CD8-positive, alpha-beta memory T cell (primary cell): ENCODE measurements around the gene SPPL2B. TPM values are rescaled to one million over a fixed set of nuclear protein-coding genes. Genes with fewer than 3 reads are reported as not detected.

Source experiments
- CTCF ChIA-PET: fragments of 350-600 bp; sonication (Branson Sonifier 250); formaldehyde crosslinking; loops from one replicate; lab custom pipeline; 2021; ENCODE audit warnings: antibody characterized with exemption; lab: Charles Lee
- POLR2A ChIA-PET: fragments of 350-600 bp; sonication (Branson Sonifier 250); formaldehyde crosslinking; loops from one replicate; lab custom pipeline; 2021; ENCODE audit warnings: antibody characterized with exemption; lab: Charles Lee
- DNase-seq, 5 donors: peaks; one replicate each; pipeline versions ENCODE4 v3.0.0 to v3.0.0-alpha.2; 2020 to 2022; ENCODE audit warnings: mixed read lengths in 1 of 5
- H3K27ac ChIP-seq: one replicate; pipeline ENCODE4 v1.7.0; 2013; ENCODE audit warnings: low read depth, mild to moderate bottlenecking, low read length, moderate library complexity
- H3K27me3 ChIP-seq: 2 replicates; pipeline ENCODE4 v1.7.0; 2013; ENCODE audit warnings: low read length, mild to moderate bottlenecking; ENCODE audit not compliant: insufficient read depth, poor library complexity, severe bottlenecking
- H3K36me3 ChIP-seq: 2 replicates; pipeline ENCODE4 v1.7.0; 2013; ENCODE audit warnings: mild to moderate bottlenecking, low read length, moderate library complexity; ENCODE audit not compliant: insufficient read depth
- H3K4me1 ChIP-seq: 2 replicates; pipeline ENCODE4 v1.7.0; 2013; ENCODE audit warnings: mild to moderate bottlenecking, low read length, moderate library complexity; ENCODE audit not compliant: insufficient read depth
- H3K4me3 ChIP-seq: 2 replicates; pipeline ENCODE4 v1.7.0; 2013; ENCODE audit warnings: mild to moderate bottlenecking, low read length
- H3K9me3 ChIP-seq: 2 replicates; pipeline ENCODE4 v1.7.0; 2013; ENCODE audit warnings: mild to moderate bottlenecking, low read length
- H3K27ac Mint-ChIP-seq, 8 donors: one replicate each; pipeline ENCODE4 v1.8.0; 2020 to 2021; ENCODE audit warnings: mixed read lengths in 8 of 8, mild to moderate bottlenecking in 6 of 8, inconsistent platforms in 3 of 8, moderate library complexity in 3 of 8
- H3K27me3 Mint-ChIP-seq, 2 donors: one replicate each; pipeline ENCODE4 v1.8.0; 2020 to 2021; ENCODE audit warnings: mixed read lengths in 2 of 2, mild to moderate bottlenecking in 1 of 2, moderate library complexity in 1 of 2
- H3K36me3 Mint-ChIP-seq, 3 donors: one replicate each; pipeline ENCODE4 v1.8.0; 2020 to 2021; ENCODE audit warnings: mixed read lengths in 3 of 3, inconsistent platforms in 1 of 3, mild to moderate bottlenecking in 1 of 3
- H3K4me1 Mint-ChIP-seq, 3 donors: one replicate each; pipeline ENCODE4 v1.8.0; 2020 to 2021; ENCODE audit warnings: mixed read lengths in 3 of 3, inconsistent platforms in 1 of 3, mild to moderate bottlenecking in 1 of 3
- H3K4me3 Mint-ChIP-seq, 7 donors: one replicate each; pipeline ENCODE4 v1.8.0; 2020 to 2021; ENCODE audit warnings: mixed read lengths in 7 of 7, mild to moderate bottlenecking in 6 of 7, moderate library complexity in 4 of 7, inconsistent platforms in 2 of 7
- H3K9me3 Mint-ChIP-seq, 5 donors: one replicate each; pipeline ENCODE4 v1.8.0; 2020 to 2022; ENCODE audit warnings: mixed read lengths in 5 of 5, mild to moderate bottlenecking in 3 of 5, moderate library complexity in 2 of 5, inconsistent platforms in 1 of 5
- polyA plus RNA-seq: library from polyadenylated mRNA; unstranded; fragments of 300-500 nt; fragmentation: Illumina TruSeq; gene quantifications from one replicate; pipeline ENCODE4 v1.2.3, GENCODE V29; 2021
- total RNA-seq, 2 experiments: library from RNA; stranded (reverse); gene quantifications; one replicate each; pipeline ENCODE4 v1.2.3, GENCODE V29; 2021

SPPL2B gene
- total and polyA plus RNA-seq, 3 experiments from 2014 or later = 8.4 to 41.4 (median 39.0) TPM

DNA sequence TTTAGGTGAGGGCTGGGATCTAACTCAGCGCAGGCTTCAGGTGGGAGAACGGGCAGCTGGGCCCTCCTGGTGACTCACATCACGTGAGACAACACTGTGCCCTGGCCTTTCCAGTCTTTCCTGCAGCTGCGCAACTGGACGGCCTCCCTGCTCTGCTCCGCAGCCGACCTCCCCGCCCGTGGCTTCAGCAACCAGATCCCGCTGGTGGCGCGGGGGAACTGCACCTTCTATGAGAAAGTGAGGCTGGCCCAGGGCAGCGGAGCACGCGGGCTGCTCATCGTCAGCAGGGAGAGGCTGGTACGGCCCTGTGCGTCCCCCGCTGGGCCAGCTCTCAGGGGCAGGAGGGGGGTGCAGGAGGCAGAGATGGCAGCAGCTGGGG lies 8.8 kb downstream of the SPPL2B start:
- Histone ChIP-seq H3K27ac (no peak overlapping the region), H3K36me3 (no peaks in the 10 kb centered on the region), H3K4me3 (no peak overlapping the region), H3K9me3 (no peaks in the 10 kb centered on the region), H3K4me1 (peaks cover 6% of the 10 kb centered on the region), H3K27me3 (no peaks in the 10 kb centered on the region)
- no peak overlapping the region for H3K4me3 Mint-ChIP-seq
- POLR2A ChIA-PET = no interaction called here
- H3K9me3 Mint-ChIP-seq = no peaks in the 10 kb centered on the region
- H3K27me3 Mint-ChIP-seq = no peaks in the 10 kb centered on the region
- CTCF ChIA-PET = no interaction called here
- DNase-seq = no peak
- H3K4me1 Mint-ChIP-seq = peaks cover 7 to 11% (median 9%) of the 10 kb centered on the region in 3 donors
- H3K27ac Mint-ChIP-seq = no peak overlapping the region
- peaks cover 0 to 20% (median 0%) of the 10 kb centered on the region in 3 donors for H3K36me3 Mint-ChIP-seq

DNA sequence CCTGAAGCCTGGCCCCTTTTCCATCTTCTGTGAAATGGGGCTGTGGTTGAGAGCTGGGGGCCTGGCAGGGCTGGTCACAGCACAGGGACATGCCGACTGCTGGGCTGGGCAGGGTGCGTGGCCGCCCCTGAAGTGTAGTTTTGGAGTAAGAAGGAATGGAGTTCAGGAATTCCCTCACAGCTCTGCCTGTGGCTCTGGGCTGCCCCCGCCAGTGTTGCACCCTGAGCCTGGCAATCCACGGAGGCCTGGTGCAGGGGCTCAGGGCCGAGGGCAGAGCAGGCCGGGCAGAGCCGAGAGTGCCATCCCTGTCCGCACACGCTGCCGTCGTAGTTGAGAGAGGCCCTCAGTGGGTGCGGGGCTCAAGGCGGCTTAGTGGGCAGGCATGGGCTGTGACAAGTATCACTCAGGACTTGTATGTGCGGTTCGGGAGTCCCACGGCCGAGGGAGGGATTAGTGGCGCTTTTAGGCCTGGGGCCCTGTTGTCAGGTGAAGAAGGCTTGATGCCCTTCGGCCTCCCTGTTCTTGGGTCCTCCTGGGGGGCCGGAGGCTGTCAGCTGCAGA lies 9.7 kb downstream of the SPPL2B start:
- Mint-ChIP-seq H3K9me3 (no peaks in the 10 kb centered on the region), H3K27me3 (no peaks in the 10 kb centered on the region)
- CTCF ChIA-PET = no interaction called here

GRCh38 chr19:2338751-2339643 lies 10.5 kb downstream of the SPPL2B start:
- POLR2A ChIA-PET = no interaction called here
- CTCF ChIA-PET = no interaction called here
- no peaks in the 10 kb centered on the region for H3K36me3 ChIP-seq
- peak in 1 of 5 donors; percentile 46 for DNase-seq
- Mint-ChIP-seq H3K27me3 (no peaks in the 10 kb centered on the region), H3K4me1 (peaks cover 7 to 9% (median 9%) of the 10 kb centered on the region in 3 donors), H3K9me3 (no peaks in the 10 kb centered on the region), H3K36me3 (peaks cover 0 to 20% (median 0%) of the 10 kb centered on the region in 3 donors), H3K4me3 (no peak overlapping the region), H3K27ac (no peak overlapping the region)
- no peak overlapping the region for H3K27ac ChIP-seq
- H3K4me1 ChIP-seq = no peaks in the 10 kb centered on the region
- H3K27me3 ChIP-seq = no peaks in the 10 kb centered on the region
- no peaks in the 10 kb centered on the region for H3K9me3 ChIP-seq
- no peak overlapping the region for H3K4me3 ChIP-seq

More for the DNA sequence above, 9.7 kb downstream of the SPPL2B start:
- POLR2A ChIA-PET = no interaction called here
- no peaks in the 10 kb centered on the region for H3K27me3 ChIP-seq
- no peaks in the 10 kb centered on the region for H3K36me3 ChIP-seq
- no peak overlapping the region for H3K27ac ChIP-seq
- peaks cover 7 to 9% (median 9%) of the 10 kb centered on the region in 3 donors for H3K4me1 Mint-ChIP-seq
- no peak overlapping the region for H3K27ac Mint-ChIP-seq
- no peak overlapping the region for H3K4me3 ChIP-seq
- DNase-seq = no peak
- no peaks in the 10 kb centered on the region for H3K4me1 ChIP-seq
- H3K4me3 Mint-ChIP-seq = no peak overlapping the region
- peaks cover 0 to 20% (median 0%) of the 10 kb centered on the region in 3 donors for H3K36me3 Mint-ChIP-seq
- no peaks in the 10 kb centered on the region for H3K9me3 ChIP-seq

DNA sequence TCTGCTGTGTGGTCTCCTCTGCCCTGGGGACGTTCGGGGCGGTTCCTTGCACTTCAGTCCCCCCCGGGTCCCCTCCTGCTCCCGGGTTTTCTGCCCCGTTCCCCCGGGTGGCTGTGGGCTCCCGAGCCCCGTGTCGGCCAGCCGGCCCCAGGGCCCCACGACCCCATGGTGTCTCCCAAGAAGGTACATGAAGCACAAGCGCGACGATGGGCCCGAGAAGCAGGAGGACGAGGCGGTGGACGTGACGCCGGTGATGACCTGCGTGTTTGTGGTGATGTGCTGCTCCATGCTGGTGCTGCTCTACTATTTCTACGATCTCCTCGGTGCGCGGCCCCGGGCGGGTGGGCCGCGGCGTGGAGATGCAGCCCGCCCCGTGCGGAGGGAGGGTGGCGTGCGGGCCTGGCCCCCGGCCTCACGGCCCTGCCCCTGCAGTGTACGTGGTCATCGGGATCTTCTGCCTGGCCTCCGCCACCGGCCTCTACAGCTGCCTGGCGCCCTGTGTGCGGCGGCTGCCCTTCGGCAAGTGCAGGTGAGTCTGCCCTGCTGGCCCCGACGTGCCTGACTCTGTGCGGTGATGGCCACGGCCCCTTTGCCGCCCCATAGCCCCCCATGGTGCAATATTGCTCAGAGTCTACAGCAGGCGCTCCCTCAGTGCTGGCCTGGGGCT lies 11.3 kb downstream of the SPPL2B start:
- Histone ChIP-seq H3K36me3 (no peaks in the 10 kb centered on the region), H3K4me3 (no peak overlapping the region), H3K4me1 (no peaks in the 10 kb centered on the region), H3K27ac (no peak overlapping the region), H3K9me3 (no peaks in the 10 kb centered on the region), H3K27me3 (no peaks in the 10 kb centered on the region)
- Mint-ChIP-seq H3K27ac (no peak overlapping the region), H3K4me1 (peaks cover 7 to 9% (median 9%) of the 10 kb centered on the region in 3 donors), H3K4me3 (no peak overlapping the region), H3K36me3 (peaks cover 0 to 20% (median 0%) of the 10 kb centered on the region in 3 donors), H3K27me3 (no peaks in the 10 kb centered on the region), H3K9me3 (no peaks in the 10 kb centered on the region)
- CTCF ChIA-PET = no interaction called here
- DNase-seq = no peak
- POLR2A ChIA-PET = no interaction called here

GRCh38 chr19:2340496-2341243 lies 12.2 kb downstream of the SPPL2B start:
- Histone ChIP-seq H3K4me1 (no peaks in the 10 kb centered on the region), H3K36me3 (no peaks in the 10 kb centered on the region), H3K27ac (no peak overlapping the region), H3K4me3 (no peak overlapping the region), H3K9me3 (no peaks in the 10 kb centered on the region), H3K27me3 (no peaks in the 10 kb centered on the region)
- no peak for DNase-seq
- Mint-ChIP-seq H3K27me3 (no peaks in the 10 kb centered on the region), H3K36me3 (peaks cover 0 to 19% (median 0%) of the 10 kb centered on the region in 3 donors), H3K4me3 (no peak overlapping the region), H3K9me3 (no peaks in the 10 kb centered on the region), H3K4me1 (peaks cover 7 to 9% (median 8%) of the 10 kb centered on the region in 3 donors), H3K27ac (no peak overlapping the region)
- POLR2A ChIA-PET = no interaction called here
- CTCF ChIA-PET = no interaction called here

- no peak for DNase-seq
- H3K4me3 ChIP-seq = no peak overlapping the region
- no peaks in the 10 kb centered on the region for H3K36me3 ChIP-seq
- CTCF ChIA-PET = no interaction called here
- no peaks in the 10 kb centered on the region for H3K27me3 ChIP-seq
- no peaks in the 10 kb centered on the region for H3K9me3 ChIP-seq
- POLR2A ChIA-PET = no interaction called here
- H3K4me1 ChIP-seq = no peaks in the 10 kb centered on the region
- Mint-ChIP-seq H3K4me1 (peaks cover under 1 to 3% (median 2%) of the 10 kb centered on the region in 3 donors), H3K36me3 (peaks cover 0 to 17% (median 0%) of the 10 kb centered on the region in 3 donors), H3K4me3 (no peak overlapping the region), H3K27ac (no peak overlapping the region), H3K27me3 (no peaks in the 10 kb centered on the region), H3K9me3 (no peaks in the 10 kb centered on the region)
- no peak overlapping the region for H3K27ac ChIP-seq
Observed at GRCh38 chr19:2341244-2341751, 12.8 kb downstream of the SPPL2B start.

- H3K36me3 Mint-ChIP-seq = peaks cover 0 to 16% (median 0%) of the 10 kb centered on the region in 3 donors
- H3K27me3 ChIP-seq = no peaks in the 10 kb centered on the region
- H3K4me1 ChIP-seq = no peaks in the 10 kb centered on the region
- DNase-seq = no peak
- no peaks in the 10 kb centered on the region for H3K9me3 Mint-ChIP-seq
- H3K4me1 Mint-ChIP-seq = no peaks in the 10 kb centered on the region
- no peaks in the 10 kb centered on the region for H3K36me3 ChIP-seq
- H3K4me3 Mint-ChIP-seq = no peak overlapping the region
- no peak overlapping the region for H3K4me3 ChIP-seq
- H3K9me3 ChIP-seq = no peaks in the 10 kb centered on the region
- POLR2A ChIA-PET = no interaction called here
- no peak overlapping the region for H3K27ac Mint-ChIP-seq
- CTCF ChIA-PET = no interaction called here
- no peaks in the 10 kb centered on the region for H3K27me3 Mint-ChIP-seq
- no peak overlapping the region for H3K27ac ChIP-seq
Observed at GRCh38 chr19:2341982-2342381, 13.5 kb downstream of the SPPL2B start.
